Measurements from ENCODE around the gene RPTOR.

The RPTOR gene

DNA sequence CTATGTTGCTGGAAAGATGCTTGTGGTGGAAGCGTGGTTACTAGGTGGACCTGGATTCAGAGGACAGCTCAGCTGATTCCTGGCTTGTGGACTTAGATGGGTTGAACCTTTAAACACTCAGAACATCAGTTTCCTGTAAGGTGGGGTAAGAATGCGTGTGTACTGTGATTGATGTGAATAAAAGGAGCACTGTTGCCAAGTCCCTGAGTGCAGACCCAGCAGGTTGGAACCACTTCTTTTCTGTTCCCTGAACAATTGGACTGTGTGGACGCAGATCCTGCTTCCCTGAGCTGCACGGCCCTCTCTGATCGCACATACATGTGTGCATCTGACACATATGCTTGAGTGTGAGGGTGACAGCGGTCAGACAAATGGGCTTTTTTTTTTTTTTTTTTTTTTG lies 37.5 kb downstream of the RPTOR start:
- TF ChIP-seq, protein P1, sequence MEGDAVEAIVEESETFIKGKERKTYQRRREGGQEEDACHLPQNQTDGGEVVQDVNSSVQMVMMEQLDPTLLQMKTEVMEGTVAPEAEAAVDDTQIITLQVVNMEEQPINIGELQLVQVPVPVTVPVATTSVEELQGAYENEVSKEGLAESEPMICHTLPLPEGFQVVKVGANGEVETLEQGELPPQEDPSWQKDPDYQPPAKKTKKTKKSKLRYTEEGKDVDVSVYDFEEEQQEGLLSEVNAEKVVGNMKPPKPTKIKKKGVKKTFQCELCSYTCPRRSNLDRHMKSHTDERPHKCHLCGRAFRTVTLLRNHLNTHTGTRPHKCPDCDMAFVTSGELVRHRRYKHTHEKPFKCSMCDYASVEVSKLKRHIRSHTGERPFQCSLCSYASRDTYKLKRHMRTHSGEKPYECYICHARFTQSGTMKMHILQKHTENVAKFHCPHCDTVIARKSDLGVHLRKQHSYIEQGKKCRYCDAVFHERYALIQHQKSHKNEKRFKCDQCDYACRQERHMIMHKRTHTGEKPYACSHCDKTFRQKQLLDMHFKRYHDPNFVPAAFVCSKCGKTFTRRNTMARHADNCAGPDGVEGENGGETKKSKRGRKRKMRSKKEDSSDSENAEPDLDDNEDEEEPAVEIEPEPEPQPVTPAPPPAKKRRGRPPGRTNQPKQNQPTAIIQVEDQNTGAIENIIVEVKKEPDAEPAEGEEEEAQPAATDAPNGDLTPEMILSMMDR (IDR thresholded peaks at IDR 0.05; ENCODE audit: low read depth, low read length), result no peak
- no peak overlapping the region for H3K4me3 ChIP-seq (ENCODE audit: low read depth, low read length)

DNA sequence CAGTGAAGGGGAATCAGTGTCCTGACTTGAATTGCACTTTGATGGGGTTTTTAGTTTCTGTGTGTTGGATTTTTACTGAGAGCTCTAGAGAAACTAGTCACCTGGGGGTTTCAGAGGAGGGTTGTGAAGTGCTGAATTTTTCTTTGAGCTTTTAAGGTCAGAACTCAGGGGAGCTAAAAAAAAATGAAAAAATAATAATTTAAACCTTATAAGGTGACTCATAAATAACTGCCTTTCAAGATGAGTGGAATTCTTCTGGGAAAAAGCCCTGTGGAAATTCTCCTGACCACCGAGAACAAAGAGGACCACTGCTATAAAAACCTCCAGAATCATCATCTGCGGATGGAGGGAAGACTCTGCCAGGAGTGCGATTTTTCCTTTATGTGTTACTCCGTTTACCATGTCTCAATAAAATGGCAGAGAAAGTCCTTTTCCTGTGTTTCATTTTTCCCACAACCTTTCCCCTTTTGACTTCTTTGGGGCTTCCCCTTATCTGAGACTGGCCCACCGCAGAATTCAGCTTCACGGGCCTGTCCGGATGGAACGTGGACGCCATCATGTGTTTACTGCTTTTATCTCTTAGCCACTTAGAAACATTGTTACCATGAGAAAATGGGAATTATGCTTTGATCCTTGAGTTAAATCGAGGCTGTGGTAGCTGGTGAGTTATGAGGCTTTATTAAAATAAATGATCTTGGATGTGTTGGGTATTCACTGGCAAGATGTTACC lies 39.7 kb downstream of the RPTOR start:
- no peak overlapping the region for H3K4me3 ChIP-seq (ENCODE audit: low read depth, low read length)
- TF ChIP-seq, protein P1 (IDR thresholded peaks at IDR 0.05; ENCODE audit: low read depth, low read length), result no peak

DNA sequence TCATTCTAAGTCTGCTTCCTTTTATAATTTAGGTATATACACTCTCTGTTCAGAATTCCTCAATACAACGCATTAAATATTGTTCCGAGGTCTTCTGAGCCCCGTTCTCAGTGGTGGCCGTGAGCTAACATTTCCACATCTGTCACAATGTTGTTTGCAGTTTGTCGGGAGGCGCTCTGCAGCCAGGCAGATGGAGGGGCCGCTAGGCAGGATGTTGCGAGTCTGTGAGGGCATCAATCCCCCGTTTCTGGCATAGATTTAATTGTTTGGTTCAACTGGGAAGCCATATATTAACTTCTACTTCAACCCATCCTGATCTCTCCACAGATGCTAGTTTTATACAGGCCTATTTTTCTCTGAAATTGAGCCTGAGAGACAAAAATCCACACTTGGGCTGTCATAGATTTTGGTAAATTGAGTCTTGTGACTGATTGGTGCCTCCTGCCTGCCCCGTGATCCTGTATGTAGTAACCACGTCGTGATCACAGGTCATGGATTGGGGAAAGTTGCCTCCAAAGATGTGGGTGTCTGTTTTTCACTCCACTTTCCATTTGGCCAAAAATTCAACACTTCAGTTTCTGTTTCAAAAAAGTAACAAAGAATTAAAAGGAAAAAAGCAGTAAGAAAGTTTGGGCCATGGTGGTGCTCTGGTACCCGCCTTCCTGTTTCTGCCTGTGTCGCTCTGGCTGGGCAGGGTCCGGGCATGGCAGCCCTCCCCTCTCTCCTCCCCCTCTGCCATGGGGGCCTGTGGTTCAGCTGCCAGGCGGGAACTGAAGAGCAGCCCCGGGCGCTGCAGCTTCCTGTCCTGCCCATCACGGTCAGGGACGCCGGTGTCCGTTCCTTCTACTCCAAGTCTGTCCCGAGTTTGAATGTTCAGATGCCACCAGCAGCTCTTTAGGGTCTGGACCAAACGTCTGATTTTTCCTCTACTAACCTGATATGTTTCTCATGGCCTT lies 41.5 kb downstream of the RPTOR start:
- TF ChIP-seq, protein P1 (IDR thresholded peaks at IDR 0.05; ENCODE audit: low read depth, low read length), result no peak
- no peak overlapping the region for H3K4me3 ChIP-seq (ENCODE audit: low read depth, low read length)

DNA sequence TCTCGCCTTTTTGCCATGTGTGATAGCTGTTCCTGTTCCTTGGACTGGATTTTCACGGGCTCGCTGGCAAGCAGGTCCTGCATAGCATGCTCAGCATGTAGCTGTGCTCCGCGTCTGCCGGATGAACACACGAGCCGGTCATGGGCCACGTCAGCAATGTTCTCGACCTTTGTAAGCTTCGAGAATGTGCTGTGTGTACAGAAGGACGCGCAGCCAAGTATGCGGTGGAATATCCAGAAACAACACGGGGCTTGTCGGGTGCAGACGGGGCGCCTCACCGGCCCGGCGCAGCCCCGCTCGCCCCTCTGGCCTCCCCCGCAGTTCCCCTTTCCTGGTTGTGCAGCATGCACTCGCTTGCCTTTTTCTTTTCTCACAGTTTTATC lies 42.2 kb downstream of the RPTOR start:
- TF ChIP-seq, protein P1 (IDR thresholded peaks at IDR 0.05; ENCODE audit: low read depth, low read length), result no peak

DNA sequence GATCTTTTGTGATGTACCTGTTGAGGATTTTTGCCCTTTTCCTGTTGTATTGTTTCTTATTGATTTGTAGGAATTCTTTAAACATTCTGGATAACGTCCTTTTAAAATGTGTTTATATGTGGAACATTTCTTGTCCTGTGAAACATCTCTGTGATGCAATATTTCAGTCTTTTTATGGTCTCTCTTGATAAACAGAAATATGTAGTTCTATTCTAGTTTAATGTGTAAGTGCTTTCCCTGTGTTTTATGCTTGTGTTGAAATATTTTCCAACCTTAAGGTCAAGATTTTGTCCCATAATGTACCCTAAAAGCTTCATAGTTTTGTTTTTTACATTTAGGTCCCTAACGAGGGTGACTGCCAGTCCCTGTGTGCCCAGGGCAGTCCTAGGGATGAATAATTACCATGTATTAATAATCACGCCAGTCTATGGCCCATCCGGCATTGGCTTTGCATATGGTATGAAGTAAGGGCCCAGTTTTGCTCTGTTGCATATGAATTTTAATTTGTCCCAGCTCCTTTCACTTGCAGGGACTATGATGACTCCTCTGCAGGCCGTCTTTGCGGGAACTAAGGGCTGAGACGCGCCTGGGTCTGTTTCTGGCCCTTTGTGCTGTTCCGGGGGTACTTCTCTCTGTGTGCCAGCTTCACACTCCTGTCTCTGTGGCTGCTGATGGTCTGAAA lies 44.2 kb downstream of the RPTOR start:
- no peak overlapping the region for H3K4me3 ChIP-seq (ENCODE audit: low read depth, low read length)
- TF ChIP-seq, protein P1 (IDR thresholded peaks at IDR 0.05; ENCODE audit: low read depth, low read length), result no peak

More for the DNA sequence above, 42.2 kb downstream of the RPTOR start:
- H3K4me3 ChIP-seq (ENCODE audit: low read depth, low read length), result no peak overlapping the region

DNA sequence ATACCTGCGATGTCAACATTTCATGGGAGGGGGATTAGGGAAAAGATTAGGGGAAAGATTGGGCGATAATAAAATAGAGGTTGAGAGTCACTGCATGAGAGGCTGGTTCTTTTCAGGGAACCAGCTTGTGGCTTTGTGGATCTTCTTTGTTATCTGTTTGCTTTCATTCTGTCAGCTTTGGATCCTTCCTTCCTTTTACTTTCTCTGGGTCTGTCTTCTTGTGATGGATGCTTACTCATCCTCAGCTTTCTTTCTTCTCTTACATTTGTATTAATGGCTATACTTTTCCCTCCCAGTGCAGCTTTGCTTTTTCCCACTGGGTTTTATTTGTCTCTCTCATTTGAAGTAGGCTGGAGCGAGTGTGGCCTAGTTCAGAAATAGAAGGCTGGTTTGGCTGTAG lies 47.1 kb downstream of the RPTOR start:
- H3K4me3 ChIP-seq (ENCODE audit: low read depth, low read length), result no peak overlapping the region
- TF ChIP-seq, protein P1 (IDR thresholded peaks at IDR 0.05; ENCODE audit: low read depth, low read length), result no peak
